GM12864 (cell line): Measurements from ENCODE around the gene NR1I2.

Experiments used
- DNase-seq: peaks from one replicate; pipeline ENCODE4 v3.0.0-alpha.2; 2011; ENCODE audit warnings: low read depth
- H3K4me3 ChIP-seq: 2 replicates; pipeline ENCODE4 v1.5.1; 2011; ENCODE audit warnings: mild to moderate bottlenecking, low read depth, low read length, control low read depth
- CTCF ChIP-seq: IDR thresholded peaks from 2 replicates; pipeline ENCODE4 v1.5.1; 2011; ENCODE audit warnings: low read depth, mild to moderate bottlenecking, moderate library complexity, low read length, control low read depth, inconsistent platforms; ENCODE audit errors: missing control alignments

The NR1I2 gene

GRCh38 chr3:119746423-119746822 is 35.5 kb upstream of the NR1I2 start:
- no peak overlapping the region for H3K4me3 ChIP-seq
- DNase-seq = no peak
- no peak for TF ChIP-seq CTCF

GRCh38 chr3:119747357-119747756 is 34.5 kb upstream of the NR1I2 start:
- TF ChIP-seq CTCF = no peak
- H3K4me3 ChIP-seq = no peak overlapping the region
- DNase-seq = no peak

GRCh38 chr3:119748991-119749390 is 32.9 kb upstream of the NR1I2 start:
- no peak for DNase-seq
- TF ChIP-seq CTCF = no peak
- H3K4me3 ChIP-seq = no peak overlapping the region

GRCh38 chr3:119751423-119751822 is 30.5 kb upstream of the NR1I2 start:
- H3K4me3 ChIP-seq = no peak overlapping the region
- TF ChIP-seq CTCF = no peak
- DNase-seq = no peak

- no peak for TF ChIP-seq CTCF
- no peak for DNase-seq
- no peak overlapping the region for H3K4me3 ChIP-seq
Measured at GRCh38 chr3:119759962-119760361, 21.9 kb upstream of the NR1I2 start.

GRCh38 chr3:119762876-119763275 is 19.0 kb upstream of the NR1I2 start:
- no peak overlapping the region for H3K4me3 ChIP-seq
- no peak for TF ChIP-seq CTCF
- DNase-seq = no peak

- TF ChIP-seq CTCF = no peak
- DNase-seq = no peak
- no peak overlapping the region for H3K4me3 ChIP-seq
Measured at GRCh38 chr3:119763466-119763865, 18.4 kb upstream of the NR1I2 start.
